Thymus (tissue), 11 donors: ENCODE measurements around the gene SOX9. TPM values are rescaled to one million over a fixed set of nuclear protein-coding genes. Genes with fewer than 3 reads are reported as not detected.

ENCODE experiments used
- DNase-seq, 9 donors: peaks; one replicate each; pipeline ENCODE4 v3.0.0-alpha.2; 2013; ENCODE audit warnings: low spot score in 9 of 9, low read depth in 6 of 9, missing footprints in 1 of 9
- H3K27ac ChIP-seq, 2 donors: one replicate each; pipeline ENCODE4 v1.5.1; 2013; ENCODE audit warnings: control low read depth in 1 of 2, low read depth in 1 of 2, low read length in 1 of 2, mild to moderate bottlenecking in 1 of 2, moderate library complexity in 1 of 2
- H3K27me3 ChIP-seq, 2 donors: one replicate each; pipeline ENCODE4 v1.5.1; 2013; ENCODE audit warnings: low read length in 1 of 2; ENCODE audit not compliant: control insufficient read depth in 2 of 2, insufficient read depth in 1 of 2
- H3K36me3 ChIP-seq, 2 donors: one replicate each; pipeline ENCODE4 v1.5.1; 2013; ENCODE audit warnings: low read length in 1 of 2, mild to moderate bottlenecking in 1 of 2, moderate library complexity in 1 of 2; ENCODE audit not compliant: control insufficient read depth in 2 of 2, insufficient read depth in 2 of 2
- H3K4me1 ChIP-seq, 2 donors: one replicate each; pipeline ENCODE4 v1.5.1; 2013; ENCODE audit warnings: low read length in 2 of 2; ENCODE audit not compliant: control insufficient read depth in 2 of 2, insufficient read depth in 2 of 2
- H3K4me3 ChIP-seq, 2 donors: one replicate each; pipeline ENCODE4 v1.5.1; 2013; ENCODE audit warnings: low read length in 2 of 2, control low read depth in 1 of 2, mild to moderate bottlenecking in 1 of 2
- H3K9me3 ChIP-seq, 2 donors: one replicate each; pipeline ENCODE4 v1.5.1; 2013; ENCODE audit warnings: low read length in 1 of 2, mild to moderate bottlenecking in 1 of 2; ENCODE audit not compliant: control insufficient read depth in 2 of 2, insufficient read depth in 1 of 2
- WGBS: extraction: QIAGEN DNeasy Blood & Tissue Kit; methylation state at CpG from one replicate; pipeline ENCODE4 v1.1.7; 2013; 5-methylcytosine and 5-hydroxymethylcytosine counted together
- polyA plus RNA-seq: library from polyadenylated mRNA; stranded (reverse); fragments of 200-250 nt; gene quantifications from one replicate; pipeline ENCODE4 v1.2.3, GENCODE V29; 2013
- total RNA-seq: library from RNA; stranded (reverse); fragments of 120-200 nt; gene quantifications from one replicate; pipeline ENCODE4 v1.2.4, GENCODE V29; 2013
- donor health status: healthy.

The SOX9 gene
- total and polyA plus RNA-seq, 2 donors = 0.19 to 1.7 TPM

- 7% methylated on average over 48 of the region's 48 CpGs for WGBS
- no peak for DNase-seq
- Histone ChIP-seq H3K36me3 (no peaks in the 10 kb centered on the region), H3K27me3 (peaks cover 69 to 70% of the 10 kb centered on the region in 2 donors), H3K9me3 (no peaks in the 10 kb centered on the region), H3K4me3 (no peak overlapping the region), H3K4me1 (no peaks in the 10 kb centered on the region), H3K27ac (no peak overlapping the region)
These were observed 2.1 kb downstream of the SOX9 start for GRCh38 chr17:72122765-72123529.

- Histone ChIP-seq H3K36me3 (no peaks in the 10 kb centered on the region), H3K27me3 (peaks cover 61 to 62% of the 10 kb centered on the region in 2 donors), H3K27ac (no peak overlapping the region), H3K4me1 (no peaks in the 10 kb centered on the region), H3K9me3 (no peaks in the 10 kb centered on the region), H3K4me3 (no peak overlapping the region)
- DNase-seq = no peak
- WGBS = 29% methylated on average over 75 of the region's 75 CpGs
These were observed 3.0 kb downstream of the SOX9 start for GRCh38 chr17:72123530-72124437.

GRCh38 chr17:72124438-72124775, 3.6 kb downstream of the SOX9 start:
- Histone ChIP-seq H3K9me3 (no peaks in the 10 kb centered on the region), H3K27me3 (peaks cover 55% of the 10 kb centered on the region in 2 donors), H3K4me1 (no peaks in the 10 kb centered on the region), H3K4me3 (no peak overlapping the region), H3K36me3 (no peaks in the 10 kb centered on the region), H3K27ac (no peak overlapping the region)
- no peak for DNase-seq
- 86% methylated on average over 7 of the region's 7 CpGs for WGBS

GRCh38 chr17:72125226-72125651, 4.4 kb downstream of the SOX9 start:
- 59% methylated on average over 4 of the region's 4 CpGs for WGBS
- no peaks in the 10 kb centered on the region for H3K36me3 ChIP-seq
- no peak overlapping the region for H3K4me3 ChIP-seq
- H3K9me3 ChIP-seq = no peaks in the 10 kb centered on the region
- no peaks in the 10 kb centered on the region for H3K4me1 ChIP-seq
- peaks cover 47% of the 10 kb centered on the region in 2 donors for H3K27me3 ChIP-seq
- no peak for DNase-seq
- H3K27ac ChIP-seq = no peak overlapping the region

GRCh38 chr17:72125742-72126141, 4.9 kb downstream of the SOX9 start:
- Histone ChIP-seq H3K4me3 (no peak overlapping the region), H3K27ac (no peak overlapping the region), H3K27me3 (peaks cover 42% of the 10 kb centered on the region in 2 donors)

GRCh38 chr17:72126575-72127486, 6.0 kb downstream of the SOX9 start:
- Histone ChIP-seq H3K9me3 (no peaks in the 10 kb centered on the region), H3K27me3 (peaks cover 31 to 32% of the 10 kb centered on the region in 2 donors), H3K4me1 (no peaks in the 10 kb centered on the region), H3K27ac (no peak overlapping the region), H3K4me3 (no peak overlapping the region), H3K36me3 (no peaks in the 10 kb centered on the region)
- peak in 1 of 9 donors; percentile 19 for DNase-seq
- 78% methylated on average over 8 of the region's 8 CpGs for WGBS

More at GRCh38 chr17:72125742-72126141, 4.9 kb downstream of the SOX9 start:
- DNase-seq = no peak
- Histone ChIP-seq H3K4me1 (no peaks in the 10 kb centered on the region), H3K9me3 (no peaks in the 10 kb centered on the region), H3K36me3 (no peaks in the 10 kb centered on the region)

GRCh38 chr17:72128039-72128438, 7.2 kb downstream of the SOX9 start:
- DNase-seq = no peak
- H3K27ac ChIP-seq = no peak overlapping the region
- H3K4me1 ChIP-seq = no peaks in the 10 kb centered on the region
- H3K27me3 ChIP-seq = peaks cover 19 to 20% of the 10 kb centered on the region in 2 donors
- WGBS = 90% methylated on average over 3 of the region's 3 CpGs
- H3K9me3 ChIP-seq = no peaks in the 10 kb centered on the region
- H3K4me3 ChIP-seq = no peak overlapping the region
- no peaks in the 10 kb centered on the region for H3K36me3 ChIP-seq

GRCh38 chr17:72134608-72135394, 14.0 kb downstream of the SOX9 start:
- H3K36me3 ChIP-seq = no peaks in the 10 kb centered on the region
- H3K27ac ChIP-seq = no peak overlapping the region
- H3K4me3 ChIP-seq = no peak overlapping the region
- no peaks in the 10 kb centered on the region for H3K4me1 ChIP-seq
- no peak for DNase-seq
- H3K27me3 ChIP-seq = no peaks in the 10 kb centered on the region
- no peaks in the 10 kb centered on the region for H3K9me3 ChIP-seq
- WGBS = 69% methylated on average over 7 of the region's 7 CpGs
